ENCODE data around the gene BPHL.
"Not testable (repeated sequence)": the region's sequence is repeated elsewhere in the genome, so short reads cannot be mapped to it uniquely, and the experiment has no call there.

GRCh38 chr6:3170676-3171075 is 52.2 kb downstream of the BPHL start:
- not testable (repeated sequence) for TF ChIP-seq CTCF (conservative IDR thresholded peaks at IDR 0.05; ENCODE audit: low read length); EZH2phosphoT487 (IDR thresholded peaks at IDR 0.05; ENCODE audit: borderline replicate concordance, low read depth, low read length)
